Fibroblast of mammary gland (primary cell): ENCODE measurements around the gene AUH.

Experiments
- DNase-seq: peaks from one replicate; pipeline ENCODE4 v3.0.0-alpha.2; 2010; ENCODE audit warnings: low read depth
- H3K4me3 ChIP-seq: 2 replicates; pipeline ENCODE4 v1.5.1; 2011; ENCODE audit warnings: low read depth, mild to moderate bottlenecking, low read length, moderate library complexity; ENCODE audit not compliant: control insufficient read depth
- TF ChIP-seq, protein P1 (sequence below): conservative IDR thresholded peaks from 2 replicates; pipeline ENCODE4 v1.5.1; 2011; ENCODE audit warnings: low read depth, low read length, inconsistent platforms; ENCODE audit not compliant: control insufficient read depth, insufficient read depth

AUH gene

DNA sequence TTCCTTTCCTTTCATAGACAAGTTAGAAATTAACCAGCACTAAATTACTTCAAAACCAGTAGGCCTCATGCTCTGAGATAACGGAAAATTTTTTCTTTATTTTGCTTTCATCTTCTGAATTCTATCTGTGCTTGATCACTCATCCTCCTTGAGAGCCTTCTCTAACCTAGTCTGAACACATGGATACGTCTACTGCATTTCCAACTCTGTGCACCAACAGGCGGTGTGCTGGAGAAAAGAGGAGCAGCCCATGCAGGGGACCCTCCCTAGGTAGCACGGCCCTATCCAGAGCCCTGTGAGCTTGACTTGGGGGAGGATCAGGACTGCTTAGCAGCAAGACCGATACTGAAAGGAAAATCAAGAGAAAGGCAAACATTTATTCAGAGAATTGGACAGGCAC is 149.8 kb downstream of the AUH start:
- TF ChIP-seq, protein P1, sequence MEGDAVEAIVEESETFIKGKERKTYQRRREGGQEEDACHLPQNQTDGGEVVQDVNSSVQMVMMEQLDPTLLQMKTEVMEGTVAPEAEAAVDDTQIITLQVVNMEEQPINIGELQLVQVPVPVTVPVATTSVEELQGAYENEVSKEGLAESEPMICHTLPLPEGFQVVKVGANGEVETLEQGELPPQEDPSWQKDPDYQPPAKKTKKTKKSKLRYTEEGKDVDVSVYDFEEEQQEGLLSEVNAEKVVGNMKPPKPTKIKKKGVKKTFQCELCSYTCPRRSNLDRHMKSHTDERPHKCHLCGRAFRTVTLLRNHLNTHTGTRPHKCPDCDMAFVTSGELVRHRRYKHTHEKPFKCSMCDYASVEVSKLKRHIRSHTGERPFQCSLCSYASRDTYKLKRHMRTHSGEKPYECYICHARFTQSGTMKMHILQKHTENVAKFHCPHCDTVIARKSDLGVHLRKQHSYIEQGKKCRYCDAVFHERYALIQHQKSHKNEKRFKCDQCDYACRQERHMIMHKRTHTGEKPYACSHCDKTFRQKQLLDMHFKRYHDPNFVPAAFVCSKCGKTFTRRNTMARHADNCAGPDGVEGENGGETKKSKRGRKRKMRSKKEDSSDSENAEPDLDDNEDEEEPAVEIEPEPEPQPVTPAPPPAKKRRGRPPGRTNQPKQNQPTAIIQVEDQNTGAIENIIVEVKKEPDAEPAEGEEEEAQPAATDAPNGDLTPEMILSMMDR: no peak
- no peak for DNase-seq
- H3K4me3 ChIP-seq: no peak overlapping the region

DNA sequence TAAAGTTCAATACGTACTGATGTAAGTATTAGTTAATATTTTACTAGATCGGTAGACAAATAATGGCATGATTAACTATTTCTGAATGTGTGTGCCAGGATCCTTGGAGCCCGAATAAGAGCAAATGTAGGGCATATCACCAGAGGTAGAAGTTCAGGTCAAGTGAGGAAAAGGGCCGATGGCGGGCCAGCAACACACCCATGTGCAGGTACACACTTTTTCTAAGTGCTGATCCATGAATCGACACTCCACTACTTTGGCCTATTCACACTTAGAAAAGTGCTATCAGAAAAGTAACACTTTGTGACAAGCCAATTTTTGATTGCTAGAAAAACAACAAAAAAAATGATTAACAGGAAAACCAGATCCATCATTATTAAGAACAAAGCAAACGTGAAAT is 150.3 kb downstream of the AUH start:
- DNase-seq: no peak
- no peak overlapping the region for H3K4me3 ChIP-seq
- TF ChIP-seq, protein P1: no peak

DNA sequence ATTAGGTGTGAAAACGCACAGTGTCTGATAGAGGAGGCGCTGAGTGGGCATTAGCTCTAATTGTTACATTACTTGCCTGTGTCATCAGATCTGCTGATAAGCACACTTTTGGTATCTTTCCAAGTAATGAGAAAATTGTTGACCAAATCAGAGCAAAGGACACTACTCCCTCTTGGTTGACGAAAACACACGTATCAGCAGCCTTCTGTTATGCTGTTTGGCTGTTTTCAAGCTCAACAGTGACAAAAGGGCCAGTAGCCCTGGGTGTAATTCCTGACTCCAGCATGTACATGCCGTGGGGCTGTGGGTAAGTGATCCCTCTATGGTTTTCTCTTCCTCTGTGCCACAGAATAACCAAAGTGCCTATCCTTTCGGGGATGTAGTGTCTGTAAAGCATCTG is 151.4 kb downstream of the AUH start:
- TF ChIP-seq, protein P1: no peak
- peak; percentile 52 for DNase-seq

DNA sequence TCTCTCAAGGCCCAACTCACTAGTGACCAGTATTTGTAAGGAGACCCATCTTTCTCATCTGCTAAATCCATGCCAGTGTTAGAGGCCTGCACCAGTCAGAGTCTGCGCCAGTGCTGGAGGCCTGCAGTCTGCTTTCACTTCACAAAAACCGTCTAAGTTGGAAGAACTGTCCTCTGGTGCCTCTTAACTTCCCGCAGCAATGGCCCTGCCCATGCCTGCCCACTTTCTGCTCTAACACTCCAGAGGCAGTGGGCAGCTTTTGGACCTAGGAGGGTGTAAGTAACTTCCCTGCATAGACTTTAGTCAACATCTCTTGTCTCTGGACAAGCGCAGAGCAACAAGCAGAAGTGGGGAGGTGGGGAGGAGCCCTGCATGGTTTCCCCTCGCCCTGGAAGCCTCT is 152.9 kb downstream of the AUH start:
- DNase-seq: no peak
- TF ChIP-seq, protein P1: no peak
- H3K4me3 ChIP-seq: no peak overlapping the region

More for the DNA sequence above, 151.4 kb downstream of the AUH start:
- H3K4me3 ChIP-seq: no peak overlapping the region

DNA sequence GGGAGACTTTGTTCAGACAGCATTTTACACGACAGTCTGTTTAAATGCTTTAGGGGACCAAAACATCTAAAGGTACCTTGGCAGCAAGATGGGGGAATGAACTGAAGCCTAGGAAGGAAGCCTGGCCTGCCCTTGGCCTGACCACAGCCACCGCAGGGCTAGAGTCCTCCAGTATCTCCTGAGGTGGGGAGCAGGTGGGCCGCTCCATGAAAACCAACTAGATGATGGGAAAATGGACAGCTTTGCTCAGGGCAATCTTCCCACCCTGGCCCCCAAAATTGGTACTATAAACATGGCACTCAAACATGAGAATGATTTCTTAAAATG is 153.3 kb downstream of the AUH start:
- TF ChIP-seq, protein P1: no peak
- no peak for DNase-seq
- no peak overlapping the region for H3K4me3 ChIP-seq

DNA sequence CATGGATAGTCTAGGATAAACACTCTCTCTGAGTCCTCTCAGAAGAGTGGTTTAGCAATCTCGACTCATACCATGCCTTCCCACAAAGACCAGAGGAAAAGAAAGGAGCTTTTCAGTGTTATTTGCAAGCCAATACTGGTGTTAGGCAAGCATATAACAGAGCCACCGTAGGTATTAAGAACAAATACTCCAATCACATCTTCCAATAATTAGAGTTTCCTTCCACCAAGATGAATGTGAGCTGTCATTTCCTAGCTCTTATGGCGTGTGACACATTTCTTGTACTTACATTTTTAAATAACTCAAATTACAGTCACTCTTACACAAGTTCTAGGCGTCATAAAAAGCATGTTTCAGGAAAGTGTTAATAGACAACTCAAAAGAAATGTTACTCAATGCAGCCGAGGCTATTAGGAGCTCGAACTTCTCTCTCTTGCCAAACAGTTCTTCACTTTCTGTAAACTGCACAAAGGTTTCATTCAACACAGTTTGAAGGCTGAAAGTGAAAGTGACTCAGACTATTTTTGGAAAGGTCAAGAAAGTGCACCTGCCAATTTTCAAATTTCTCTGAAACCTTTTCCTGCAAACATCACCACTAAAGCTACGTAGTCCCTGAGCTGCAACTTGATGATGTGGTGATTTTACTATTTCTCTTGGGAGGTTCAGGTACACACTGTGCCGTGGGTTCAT is 153.8 kb downstream of the AUH start:
- DNase-seq: peak; percentile 80
- TF ChIP-seq, protein P1: no peak
- no peak overlapping the region for H3K4me3 ChIP-seq

DNA sequence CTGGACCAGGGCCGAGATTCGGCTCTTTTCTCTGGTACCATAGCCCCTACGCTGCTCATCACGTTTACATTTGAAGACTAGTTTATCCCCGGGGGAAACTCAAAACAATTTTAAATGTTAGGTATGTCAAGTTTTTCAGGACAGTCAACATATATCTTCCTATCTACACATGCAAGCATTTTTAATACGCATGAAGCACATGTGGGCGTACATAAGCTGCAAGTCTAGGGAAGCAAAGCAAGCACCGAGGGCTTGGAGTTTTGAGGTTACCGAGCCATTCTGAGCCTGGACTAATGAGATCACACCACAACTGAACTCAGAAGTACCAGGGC is 154.4 kb downstream of the AUH start:
- H3K4me3 ChIP-seq: no peak overlapping the region
- TF ChIP-seq, protein P1: no peak
- no peak for DNase-seq
